Measurements from ENCODE around the gene NDUFS3. TPM values are rescaled to one million over a fixed set of nuclear protein-coding genes. Genes with fewer than 3 reads are reported as not detected.
A peak's percentile ranks its signal among the peaks of the same experiment; 100 is the strongest.

Gene NDUFS3
- total and polyA plus RNA-seq, 2 of the 13 experiments (the other 11 are each of a cell fraction or from before 2014, with no cell fraction given) = 151 to 184 TPM

GRCh38 chr11:47565340-47566148, 13.3 kb upstream of the NDUFS3 start, which contains the start of gene PTPMT1 (continued):
- TF ChIP-seq DMTF1 (CRISPR knock-in tag; IDR thresholded peaks at IDR 0.05) (no peak), TBP (CRISPR knock-in tag; IDR thresholded peaks at IDR 0.05) (no peak), ZNF18 (CRISPR knock-in tag; IDR thresholded peaks at IDR 0.05; ENCODE audit: insufficient replicate concordance) (no peak), ZNF232 (CRISPR knock-in tag; IDR thresholded peaks at IDR 0.05; ENCODE audit: borderline replicate concordance) (peak; percentile 49; the same call in 1 of the 2 replicates), ZNF44 (CRISPR knock-in tag; IDR thresholded peaks at IDR 0.05) (peak; percentile 58; the same call in 1 of the 2 replicates), ZNF484 (CRISPR knock-in tag; IDR thresholded peaks at IDR 0.05; ENCODE audit: borderline replicate concordance, low read depth) (no peak), NFIC (IDR thresholded peaks at IDR 0.05; ENCODE audit: low read length) (no peak), SPEN (CRISPR knock-in tag; IDR thresholded peaks at IDR 0.05; ENCODE audit: low read depth) (peak; percentile 36; the same call in 1 of the 2 replicates), ZNF17 (CRISPR knock-in tag; IDR thresholded peaks at IDR 0.05) (no peak), CREBL2 (CRISPR knock-in tag; IDR thresholded peaks at IDR 0.05; ENCODE audit: borderline replicate concordance) (no peak), RELA (CRISPR knock-in tag; IDR thresholded peaks at IDR 0.05) (no peak), GATA4 (IDR thresholded peaks at IDR 0.05; ENCODE audit: borderline replicate concordance, low read depth) (no peak), FOSL2 (CRISPR knock-in tag; IDR thresholded peaks at IDR 0.05) (no peak; the same call in 1 of the 2 replicates), ZFX (CRISPR knock-in tag; IDR thresholded peaks at IDR 0.05; ENCODE audit: low read depth) (peak; percentile 98), MIER2 (CRISPR knock-in tag; IDR thresholded peaks at IDR 0.05) (no peak), NCOA1 (CRISPR knock-in tag; IDR thresholded peaks at IDR 0.05) (0 out of 2 replicates have a peak, but pooled peaks have one; percentile 88), ZNF724P (CRISPR knock-in tag; IDR thresholded peaks at IDR 0.05; ENCODE audit: borderline replicate concordance) (0 out of 2 replicates have a peak, but pooled peaks have one; percentile 18), MED1 (CRISPR knock-in tag; IDR thresholded peaks at IDR 0.05) (peak; percentile 49), ZNF543 (CRISPR knock-in tag; IDR thresholded peaks at IDR 0.05) (no peak), RFXAP (CRISPR knock-in tag; IDR thresholded peaks at IDR 0.05; ENCODE audit: borderline replicate concordance) (peak; percentile 14; the same call in 1 of the 2 replicates), HNF1B (CRISPR knock-in tag; IDR thresholded peaks at IDR 0.05) (peak; percentile 6; the same call in 1 of the 2 replicates), SNAPC5 (CRISPR knock-in tag; IDR thresholded peaks at IDR 0.05; ENCODE audit: borderline replicate concordance) (no peak; the same call in 1 of the 2 replicates), TRIM24 (CRISPR knock-in tag; IDR thresholded peaks at IDR 0.05) (no peak), CHD2 (IDR thresholded peaks at IDR 0.05; ENCODE audit: low read depth, low read length) (peak; percentile 93), TOE1 (CRISPR knock-in tag; IDR thresholded peaks at IDR 0.05) (no peak)

Measured in HepG2 (cell line).